ENCODE measurements around the gene SLC4A7. TPM values are rescaled to one million over a fixed set of nuclear protein-coding genes. Genes with fewer than 3 reads are reported as not detected.

SLC4A7 gene
- total and polyA plus RNA-seq, 2 donors (not counting 3 experiments of a cell fraction or from before 2014, with no cell fraction given), result 7.8 to 50.9 TPM

DNA sequence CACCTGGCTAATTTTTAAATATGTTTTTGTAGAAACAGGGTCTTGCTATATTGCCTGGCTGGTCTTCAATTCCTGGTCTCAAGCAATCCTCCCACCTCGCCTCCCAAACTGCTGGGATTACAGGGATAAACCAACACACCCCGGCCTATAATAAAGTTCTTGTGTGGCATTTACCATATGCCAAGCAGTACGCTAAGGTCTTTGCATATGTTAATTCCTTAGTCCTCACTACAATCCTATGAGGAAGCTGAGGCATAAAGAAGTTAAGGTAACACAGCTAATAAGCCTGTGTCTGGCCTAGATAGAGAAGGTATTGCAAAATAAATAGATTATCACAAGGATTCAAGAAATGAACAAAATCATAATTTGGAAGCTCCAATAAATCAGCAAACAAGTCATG, 17.6 kb upstream of the SLC4A7 start:
- FAIRE-seq, result no peak

More for the DNA sequence above, 17.6 kb upstream of the SLC4A7 start:
- CTCF ChIA-PET, result interaction anchor here (0.6 to 1.2 kb wide), 3 partner anchors 15 to 180 kb away, joined by 3 to 4 read pairs (median 3); no protein-coding TSS in a partner anchor
- no peaks in the 10 kb centered on the region for H3K27me3 ChIP-seq (ENCODE audit: control insufficient read depth in 2 of 2, insufficient read depth in 2 of 2, low read length in 2 of 2)
- no peak overlapping the region for H3K4me3 ChIP-seq (replicated peaks in 1 of 3; ENCODE audit: insufficient read depth in 1 of 3, low read depth in 1 of 3, low read length in 3 of 3)
- peaks cover 3% of the 10 kb centered on the region for H3K4me1 ChIP-seq (ENCODE audit: control insufficient read depth, extremely low read depth, insufficient read depth, low read length)
- intact Hi-C loops (cut with micrococcal nuclease), result no loop called here
- no peak overlapping the region for H3K27ac ChIP-seq (ENCODE audit: insufficient read depth, low read depth, low read length)
- H3K4me2 ChIP-seq (ENCODE audit: insufficient read depth, low read length), result no peak overlapping the region
- no peaks in the 10 kb centered on the region for H3K9me3 ChIP-seq (replicated peaks; ENCODE audit: control insufficient read depth, insufficient read depth, low read length)
- dilution Hi-C loops (cut with MboI; ENCODE audit: extremely low pct_ligation_motif_present, low sequenced_read_pairs), result no loop called here
- BruUV-seq (replicated peaks), result no TSS peak
- H3K9me1 ChIP-seq (replicated peaks; ENCODE audit: control insufficient read depth, extremely low read depth, insufficient read depth, low read length), result no peaks in the 10 kb centered on the region
- POLR2A ChIA-PET, result interaction anchor here (0.7 kb wide), 1 partner anchor 1493 kb away, joined by 3 read pairs; no protein-coding TSS in a partner anchor
- H4K20me1 ChIP-seq (replicated peaks; ENCODE audit: control insufficient read depth, extremely low read depth, insufficient read depth, low read length), result no peaks in the 10 kb centered on the region
- no peaks in the 10 kb centered on the region for H3K36me3 ChIP-seq (ENCODE audit: control insufficient read depth in 2 of 2, extremely low read depth in 1 of 2, insufficient read depth in 2 of 2, low read length in 2 of 2)
- no peak overlapping the region for H2AFZ ChIP-seq (ENCODE audit: low read depth, low read length)
- no peaks in the 10 kb centered on the region for H3K79me2 ChIP-seq (ENCODE audit: control insufficient read depth, insufficient read depth, low read length)
- DNase-seq (ENCODE audit: low read depth, low spot score), result no peak
- TF ChIP-seq JUN (IDR thresholded peaks at IDR 0.05; ENCODE audit: borderline replicate concordance, insufficient read depth, insufficient read length, low read depth) (no peak), POLR2AphosphoS5 (IDR thresholded peaks at IDR 0.05; ENCODE audit: insufficient read depth, low read depth, low read length) (no peak), MAX (IDR thresholded peaks at IDR 0.05; ENCODE audit: insufficient read depth, insufficient read length) (no peak), FOS (IDR thresholded peaks at IDR 0.05; ENCODE audit: borderline replicate concordance, insufficient read depth, low read length) (no peak), EZH2 (IDR thresholded peaks at IDR 0.05; ENCODE audit: borderline replicate concordance, low read depth, low read length, severe bottlenecking) (no peak), POLR2A (IDR thresholded peaks at IDR 0.05; ENCODE audit: low read depth, low read length) (no peak), GATA2 (IDR thresholded peaks at IDR 0.05; ENCODE audit: insufficient read depth, insufficient read length, low read depth, low read length) (no peak), MYC (IDR thresholded peaks at IDR 0.05; ENCODE audit: low read depth, low read length) (no peak)
- TF ChIP-seq, protein P1, sequence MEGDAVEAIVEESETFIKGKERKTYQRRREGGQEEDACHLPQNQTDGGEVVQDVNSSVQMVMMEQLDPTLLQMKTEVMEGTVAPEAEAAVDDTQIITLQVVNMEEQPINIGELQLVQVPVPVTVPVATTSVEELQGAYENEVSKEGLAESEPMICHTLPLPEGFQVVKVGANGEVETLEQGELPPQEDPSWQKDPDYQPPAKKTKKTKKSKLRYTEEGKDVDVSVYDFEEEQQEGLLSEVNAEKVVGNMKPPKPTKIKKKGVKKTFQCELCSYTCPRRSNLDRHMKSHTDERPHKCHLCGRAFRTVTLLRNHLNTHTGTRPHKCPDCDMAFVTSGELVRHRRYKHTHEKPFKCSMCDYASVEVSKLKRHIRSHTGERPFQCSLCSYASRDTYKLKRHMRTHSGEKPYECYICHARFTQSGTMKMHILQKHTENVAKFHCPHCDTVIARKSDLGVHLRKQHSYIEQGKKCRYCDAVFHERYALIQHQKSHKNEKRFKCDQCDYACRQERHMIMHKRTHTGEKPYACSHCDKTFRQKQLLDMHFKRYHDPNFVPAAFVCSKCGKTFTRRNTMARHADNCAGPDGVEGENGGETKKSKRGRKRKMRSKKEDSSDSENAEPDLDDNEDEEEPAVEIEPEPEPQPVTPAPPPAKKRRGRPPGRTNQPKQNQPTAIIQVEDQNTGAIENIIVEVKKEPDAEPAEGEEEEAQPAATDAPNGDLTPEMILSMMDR (IDR thresholded peaks at IDR 0.05; ENCODE audit: extremely low read depth in 1 of 2, insufficient read depth in 1 of 2, low read depth in 1 of 2, low read length in 2 of 2), result no peak
- no peak overlapping the region for H3K9ac ChIP-seq (replicated peaks; ENCODE audit: extremely low read depth, insufficient read depth, low read length)

Measured in endothelial cell of umbilical vein (primary cell).